ENCODE results near the gene ATP8B3. TPM values are rescaled to one million over a fixed set of nuclear protein-coding genes. Genes with fewer than 3 reads are reported as not detected.

The ATP8B3 gene
- polyA plus RNA-seq, 1 donor (not counting 4 experiments of a cell fraction or from before 2014, with no cell fraction given) = 0.98 TPM

- peaks cover 11% of the 10 kb centered on the region for H3K27me3 ChIP-seq (ENCODE audit: control insufficient read depth, extremely low read depth, insufficient read depth, low read length)
- H3K36me3 ChIP-seq (ENCODE audit: control insufficient read depth in 2 of 2, extremely low read depth in 1 of 2, insufficient read depth in 2 of 2, low read length in 2 of 2) = no peaks in the 10 kb centered on the region
- no peak overlapping the region for H3K4me2 ChIP-seq (ENCODE audit: control insufficient read depth, extremely low read depth, insufficient read depth, low read depth, low read length)
- TF ChIP-seq CTCF (optimal IDR thresholded peaks at IDR 0.05 in 1 of 3, IDR thresholded peaks at IDR 0.05 in 1 of 3, conservative IDR thresholded peaks at IDR 0.05 in 1 of 3; ENCODE audit: extremely low read depth in 1 of 3, insufficient read depth in 2 of 3, low read length in 3 of 3) (no peak), EZH2 (IDR thresholded peaks at IDR 0.05; ENCODE audit: low read length) (no peak)
- no peaks in the 10 kb centered on the region for H3K9me3 ChIP-seq (ENCODE audit: control insufficient read depth, low read depth, low read length)
- H3K9ac ChIP-seq (ENCODE audit: control insufficient read depth, extremely low read depth, insufficient read depth, low read length) = no peak overlapping the region
- H3K4me3 ChIP-seq (ENCODE audit: control insufficient read depth in 2 of 3, extremely low read depth in 1 of 3, insufficient read depth in 2 of 3, low read depth in 1 of 3, low read length in 3 of 3) = no peak overlapping the region
- DNase-seq (ENCODE audit: low read depth, low spot score) (no peak), FAIRE-seq (no peak)
- H3K4me1 ChIP-seq (ENCODE audit: control insufficient read depth, extremely low read depth, insufficient read depth, low read length) = peaks cover 28% of the 10 kb centered on the region
- H2AFZ ChIP-seq (ENCODE audit: control insufficient read depth, low read length) = no peak overlapping the region
- H4K20me1 ChIP-seq (ENCODE audit: control insufficient read depth, extremely low read depth, insufficient read depth, low read length) = no peaks in the 10 kb centered on the region
- no peaks in the 10 kb centered on the region for H3K9me1 ChIP-seq (ENCODE audit: control insufficient read depth, extremely low read depth, insufficient read depth, low read length)
- dilution Hi-C loops (cut with MboI; ENCODE audit: extremely low pct_ligation_motif_present, low sequenced_read_pairs) = no loop called here
- H3K27ac ChIP-seq (ENCODE audit: control insufficient read depth, insufficient read depth, low read length) = no peak overlapping the region
- H3K79me2 ChIP-seq (ENCODE audit: control insufficient read depth, insufficient read depth, low read length) = no peaks in the 10 kb centered on the region
These were observed 67.9 kb downstream of the ATP8B3 start for GRCh38 chr19:1744133-1744665.

- no peak overlapping the region for H3K9ac ChIP-seq (ENCODE audit: control insufficient read depth, extremely low read depth, insufficient read depth, low read length)
- no peak for FAIRE-seq
- no peak overlapping the region for H3K4me2 ChIP-seq (ENCODE audit: control insufficient read depth, extremely low read depth, insufficient read depth, low read depth, low read length)
- no peak overlapping the region for H3K4me3 ChIP-seq (ENCODE audit: control insufficient read depth in 2 of 3, extremely low read depth in 1 of 3, insufficient read depth in 2 of 3, low read depth in 1 of 3, low read length in 3 of 3)
- DNase-seq (ENCODE audit: low read depth, low spot score) = no peak
- no peaks in the 10 kb centered on the region for H4K20me1 ChIP-seq (ENCODE audit: control insufficient read depth, extremely low read depth, insufficient read depth, low read length)
- no peak overlapping the region for H2AFZ ChIP-seq (ENCODE audit: control insufficient read depth, low read length)
- dilution Hi-C loops (cut with MboI; ENCODE audit: extremely low pct_ligation_motif_present, low sequenced_read_pairs) = no loop called here
- H3K9me3 ChIP-seq (ENCODE audit: control insufficient read depth, low read depth, low read length) = no peaks in the 10 kb centered on the region
- no peak overlapping the region for H3K27ac ChIP-seq (ENCODE audit: control insufficient read depth, insufficient read depth, low read length)
- H3K36me3 ChIP-seq (ENCODE audit: control insufficient read depth in 2 of 2, extremely low read depth in 1 of 2, insufficient read depth in 2 of 2, low read length in 2 of 2) = no peaks in the 10 kb centered on the region
- peaks cover 21% of the 10 kb centered on the region for H3K4me1 ChIP-seq (ENCODE audit: control insufficient read depth, extremely low read depth, insufficient read depth, low read length)
- no peaks in the 10 kb centered on the region for H3K79me2 ChIP-seq (ENCODE audit: control insufficient read depth, insufficient read depth, low read length)
- no peaks in the 10 kb centered on the region for H3K9me1 ChIP-seq (ENCODE audit: control insufficient read depth, extremely low read depth, insufficient read depth, low read length)
- no peak for TF ChIP-seq CTCF (optimal IDR thresholded peaks at IDR 0.05 in 1 of 3, IDR thresholded peaks at IDR 0.05 in 1 of 3, conservative IDR thresholded peaks at IDR 0.05 in 1 of 3; ENCODE audit: extremely low read depth in 1 of 3, insufficient read depth in 2 of 3, low read length in 3 of 3)
- no peak for TF ChIP-seq EZH2 (IDR thresholded peaks at IDR 0.05; ENCODE audit: low read length)
- peaks cover under 1% of the 10 kb centered on the region for H3K27me3 ChIP-seq (ENCODE audit: control insufficient read depth, extremely low read depth, insufficient read depth, low read length)
These were observed 68.9 kb downstream of the ATP8B3 start for GRCh38 chr19:1742989-1743696.
